Ishikawa (cell line): ENCODE data around the gene SPOCK2.

Experiments used
- CEBPB ChIP-seq: IDR thresholded peaks from 2 replicates; pipeline ENCODE4 v1.6.1; 2012
- CREB1 ChIP-seq: IDR thresholded peaks from 2 replicates; pipeline ENCODE4 v1.6.1; 2012; ENCODE audit warnings: low read depth
- EGR1 ChIP-seq: IDR thresholded peaks from 2 replicates; pipeline ENCODE4 v1.6.1; 2012
- EP300 ChIP-seq: IDR thresholded peaks from 2 replicates; pipeline ENCODE4 v1.6.1; 2012; ENCODE audit warnings: borderline replicate concordance
- FOXM1 ChIP-seq: IDR thresholded peaks from 2 replicates; pipeline ENCODE4 v1.6.1; 2012; ENCODE audit warnings: low read depth, borderline replicate concordance
- NFIC ChIP-seq: IDR thresholded peaks from 2 replicates; pipeline ENCODE4 v1.6.1; 2012
- RAD21 ChIP-seq: IDR thresholded peaks from 2 replicates; pipeline ENCODE4 v1.6.1; 2012; ENCODE audit warnings: low read depth
- TAF1 ChIP-seq: IDR thresholded peaks from 2 replicates; pipeline ENCODE4 v1.6.1; 2012; ENCODE audit warnings: low read depth, mild to moderate bottlenecking
- TEAD4 ChIP-seq: IDR thresholded peaks from 2 replicates; pipeline ENCODE4 v1.6.1; 2012
- ZBTB7A ChIP-seq: IDR thresholded peaks from 2 replicates; pipeline ENCODE4 v1.6.1; 2012; ENCODE audit warnings: low read depth
- TF ChIP-seq, protein P1 (sequence below): IDR thresholded peaks from 2 replicates; pipeline ENCODE4 v1.6.1; 2012; ENCODE audit warnings: low read depth, mild to moderate bottlenecking
- TF ChIP-seq, protein P2 (sequence below): IDR thresholded peaks from 2 replicates; pipeline ENCODE4 v1.6.1; 2012
- TF ChIP-seq, protein P3 (sequence below): IDR thresholded peaks from 2 replicates; pipeline ENCODE4 v1.6.1; 2012

DNA sequence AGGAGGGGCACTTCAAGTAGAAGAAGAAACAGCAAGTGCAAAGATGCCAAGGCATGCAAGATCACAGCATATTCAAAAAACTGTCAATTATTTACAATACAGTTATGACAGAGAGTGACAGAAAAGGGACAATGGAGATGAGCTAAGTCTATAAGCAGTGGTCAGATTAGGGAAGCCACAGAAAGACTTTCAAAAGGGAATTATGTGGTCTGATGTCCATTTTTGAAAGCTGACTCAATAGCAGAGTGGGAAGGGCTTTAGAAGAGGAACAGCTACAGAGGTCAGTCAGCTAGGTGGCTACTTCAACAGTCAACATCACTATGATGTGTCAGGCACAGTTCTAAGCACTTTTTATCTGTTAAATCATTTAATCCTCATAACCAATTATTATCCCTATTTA is 45.2 kb upstream of the SPOCK2 start:
- TF ChIP-seq CREB1 (no peak), EGR1 (no peak), EP300 (no peak), TAF1 (no peak), CEBPB (no peak), NFIC (no peak), FOXM1 (no peak), RAD21 (no peak), ZBTB7A (no peak), TEAD4 (no peak)
- TF ChIP-seq, protein P1, sequence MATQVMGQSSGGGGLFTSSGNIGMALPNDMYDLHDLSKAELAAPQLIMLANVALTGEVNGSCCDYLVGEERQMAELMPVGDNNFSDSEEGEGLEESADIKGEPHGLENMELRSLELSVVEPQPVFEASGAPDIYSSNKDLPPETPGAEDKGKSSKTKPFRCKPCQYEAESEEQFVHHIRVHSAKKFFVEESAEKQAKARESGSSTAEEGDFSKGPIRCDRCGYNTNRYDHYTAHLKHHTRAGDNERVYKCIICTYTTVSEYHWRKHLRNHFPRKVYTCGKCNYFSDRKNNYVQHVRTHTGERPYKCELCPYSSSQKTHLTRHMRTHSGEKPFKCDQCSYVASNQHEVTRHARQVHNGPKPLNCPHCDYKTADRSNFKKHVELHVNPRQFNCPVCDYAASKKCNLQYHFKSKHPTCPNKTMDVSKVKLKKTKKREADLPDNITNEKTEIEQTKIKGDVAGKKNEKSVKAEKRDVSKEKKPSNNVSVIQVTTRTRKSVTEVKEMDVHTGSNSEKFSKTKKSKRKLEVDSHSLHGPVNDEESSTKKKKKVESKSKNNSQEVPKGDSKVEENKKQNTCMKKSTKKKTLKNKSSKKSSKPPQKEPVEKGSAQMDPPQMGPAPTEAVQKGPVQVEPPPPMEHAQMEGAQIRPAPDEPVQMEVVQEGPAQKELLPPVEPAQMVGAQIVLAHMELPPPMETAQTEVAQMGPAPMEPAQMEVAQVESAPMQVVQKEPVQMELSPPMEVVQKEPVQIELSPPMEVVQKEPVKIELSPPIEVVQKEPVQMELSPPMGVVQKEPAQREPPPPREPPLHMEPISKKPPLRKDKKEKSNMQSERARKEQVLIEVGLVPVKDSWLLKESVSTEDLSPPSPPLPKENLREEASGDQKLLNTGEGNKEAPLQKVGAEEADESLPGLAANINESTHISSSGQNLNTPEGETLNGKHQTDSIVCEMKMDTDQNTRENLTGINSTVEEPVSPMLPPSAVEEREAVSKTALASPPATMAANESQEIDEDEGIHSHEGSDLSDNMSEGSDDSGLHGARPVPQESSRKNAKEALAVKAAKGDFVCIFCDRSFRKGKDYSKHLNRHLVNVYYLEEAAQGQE = no peak
- TF ChIP-seq, protein P2, sequence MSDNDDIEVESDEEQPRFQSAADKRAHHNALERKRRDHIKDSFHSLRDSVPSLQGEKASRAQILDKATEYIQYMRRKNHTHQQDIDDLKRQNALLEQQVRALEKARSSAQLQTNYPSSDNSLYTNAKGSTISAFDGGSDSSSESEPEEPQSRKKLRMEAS = no peak
- TF ChIP-seq, protein P3, sequence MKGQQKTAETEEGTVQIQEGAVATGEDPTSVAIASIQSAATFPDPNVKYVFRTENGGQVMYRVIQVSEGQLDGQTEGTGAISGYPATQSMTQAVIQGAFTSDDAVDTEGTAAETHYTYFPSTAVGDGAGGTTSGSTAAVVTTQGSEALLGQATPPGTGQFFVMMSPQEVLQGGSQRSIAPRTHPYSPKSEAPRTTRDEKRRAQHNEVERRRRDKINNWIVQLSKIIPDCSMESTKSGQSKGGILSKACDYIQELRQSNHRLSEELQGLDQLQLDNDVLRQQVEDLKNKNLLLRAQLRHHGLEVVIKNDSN = no peak
